Upper lobe of left lung (tissue), 6 donors: Measurements from ENCODE around the gene RAB11FIP4. TPM values are rescaled to one million over a fixed set of nuclear protein-coding genes. Genes with fewer than 3 reads are reported as not detected.

Experiments
- ATAC-seq, 2 donors: fragments of 200-7000 bp; cut with Tn5 transposase; one replicate each; pipeline ENCODE4 v1.9.1; 2022; ENCODE audit warnings: mild to moderate bottlenecking in 2 of 2, moderate library complexity in 2 of 2; ENCODE audit not compliant: low FRiP score in 2 of 2
- DNase-seq, 2 donors: peaks; one replicate each; pipeline ENCODE4 v3.0.0-alpha.2; 2019 to 2020
- H3K27ac ChIP-seq, 4 donors: fragments of 200-600 bp; sonication (generic); one replicate each; pipeline ENCODE4 v1.5.1; 2016 to 2019
- H3K27me3 ChIP-seq, 4 donors: fragments of 200-600 bp; sonication (generic); one replicate each; pipeline ENCODE4 v1.5.1; 2017 to 2019
- H3K36me3 ChIP-seq, 4 donors: fragments of 200-600 bp; sonication (generic); one replicate each; pipeline ENCODE4 v1.5.1; 2016 to 2019
- H3K4me1 ChIP-seq, 4 donors: fragments of 200-600 bp; sonication (generic); one replicate each; pipeline ENCODE4 v1.5.1; 2018 to 2019
- H3K4me3 ChIP-seq, 4 donors: fragments of 200-600 bp; sonication (generic); one replicate each; pipeline ENCODE4 v1.5.1; 2017 to 2019; ENCODE audit warnings: mild to moderate bottlenecking in 2 of 4, moderate library complexity in 1 of 4
- H3K9me3 ChIP-seq, 4 donors: fragments of 200-600 bp; sonication (generic); one replicate each; pipeline ENCODE4 v1.5.1; 2018 to 2019
- EP300 ChIP-seq, 4 donors: sonication (generic); formaldehyde crosslinking; IDR thresholded peaks; one replicate each; pipeline ENCODE4 v1.5.1; 2017; ENCODE audit warnings: antibody characterized with exemption in 4 of 4, control low read depth in 2 of 4
- POLR2A ChIP-seq, 4 donors: fragments of 450-650 bp; IDR thresholded peaks; one replicate each; pipeline ENCODE4 v1.5.1; 2016 to 2017; ENCODE audit warnings: antibody characterized with exemption in 4 of 4, mild to moderate bottlenecking in 2 of 4
- POLR2AphosphoS5 ChIP-seq, 2 donors: sonication (generic); formaldehyde crosslinking; IDR thresholded peaks; one replicate each; pipeline ENCODE4 v1.5.1; 2017; ENCODE audit warnings: antibody characterized with exemption in 2 of 2
- WGBS, 2 donors: methylation state at CpG; one replicate each; pipeline ENCODE4 v1.1.5; 2017 to 2018; 5-methylcytosine and 5-hydroxymethylcytosine counted together
- total RNA-seq, 6 donors: library from RNA; depleted of rRNA in 4 of 6; stranded (reverse); fragments of >200 nt in 4 of 6; gene quantifications; one replicate each; pipeline versions ENCODE4 v1.1.0 to v1.2.1, GENCODE V29; 2016 to 2021
- TF ChIP-seq, protein P1 (sequence below), 6 experiments: fragments of 450-650 bp in 4 of 6; fragments of 200-600 bp in 2 of 6; sonication (generic) in 2 of 6; IDR thresholded peaks; one replicate each; pipeline ENCODE4 v1.5.1; 2016 to 2019; ENCODE audit warnings: antibody characterized with exemption in 6 of 6
- donor health status: DM: no; HTN: no; CAD: no; lungs with moderate emphysema.
- donor health status: DM: no; HTN: yes; CAD: no; lungs with severe emphysema.

The RAB11FIP4 gene
- total RNA-seq, 6 donors from 2014 or later, result 15.2 to 36.1 (median 23.3) TPM

DNA sequence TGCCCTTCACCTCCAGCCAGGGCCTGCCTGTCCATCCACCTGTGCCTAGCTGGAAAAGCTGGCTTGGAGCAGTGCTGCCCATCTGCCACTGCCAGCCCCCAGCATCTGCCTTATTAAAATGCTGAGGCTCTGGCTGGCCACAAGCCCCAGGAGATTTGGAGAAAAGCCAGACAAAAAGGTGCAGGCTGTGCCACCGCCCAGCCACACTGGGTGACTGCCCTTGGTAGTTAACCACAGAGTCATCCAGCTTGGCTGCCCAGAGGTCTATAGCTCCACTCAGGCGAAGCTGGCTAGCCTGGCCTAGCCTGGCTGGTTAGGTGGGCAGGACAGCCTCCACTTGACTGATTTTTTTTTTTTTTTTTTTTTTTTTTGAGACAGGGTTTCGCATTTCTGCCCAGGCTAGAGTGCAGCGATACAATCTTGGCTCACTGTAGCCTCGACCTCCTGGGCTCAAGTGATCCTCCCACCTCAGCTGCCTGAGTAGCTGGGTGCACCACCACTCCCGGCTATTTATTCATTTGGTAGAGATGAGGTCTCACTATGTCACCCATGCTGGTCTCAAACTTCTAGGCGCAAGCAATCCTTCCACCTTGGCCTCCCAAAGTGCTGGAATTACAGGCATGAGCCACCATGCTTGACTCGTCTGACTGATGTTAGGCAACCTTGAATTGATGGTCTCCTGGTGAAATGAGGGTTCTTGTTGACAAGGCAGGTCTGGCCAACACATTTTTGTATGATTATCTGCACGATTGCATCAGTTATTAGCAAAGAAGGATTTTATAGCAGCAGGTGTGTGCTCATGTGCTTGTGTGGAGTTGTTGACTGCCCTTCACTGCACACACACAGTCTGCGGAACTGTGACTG lies 103.8 kb downstream of the RAB11FIP4 start:
- H3K4me3 ChIP-seq, result no peak overlapping the region
- peak in 1 of 2 donors; percentile 40 for DNase-seq
- 80 to 83% methylated on average over 10 of the region's 10 CpGs for WGBS, 2 donors
- peak overlapping the region; percentile 73 to 84 (median 78) for H3K27ac ChIP-seq
- peaks cover 7 to 45% (median 39%) of the 10 kb centered on the region in 4 donors for H3K4me1 ChIP-seq
- no peak for ATAC-seq
- no peaks in the 10 kb centered on the region for H3K36me3 ChIP-seq
- H3K9me3 ChIP-seq, result no peaks in the 10 kb centered on the region
- no peaks in the 10 kb centered on the region for H3K27me3 ChIP-seq
- TF ChIP-seq POLR2AphosphoS5 (IDR thresholded peaks at IDR 0.05) (no peak), EP300 (IDR thresholded peaks at IDR 0.05) (no peak), POLR2A (IDR thresholded peaks at IDR 0.05) (no peak)
- TF ChIP-seq, protein P1, sequence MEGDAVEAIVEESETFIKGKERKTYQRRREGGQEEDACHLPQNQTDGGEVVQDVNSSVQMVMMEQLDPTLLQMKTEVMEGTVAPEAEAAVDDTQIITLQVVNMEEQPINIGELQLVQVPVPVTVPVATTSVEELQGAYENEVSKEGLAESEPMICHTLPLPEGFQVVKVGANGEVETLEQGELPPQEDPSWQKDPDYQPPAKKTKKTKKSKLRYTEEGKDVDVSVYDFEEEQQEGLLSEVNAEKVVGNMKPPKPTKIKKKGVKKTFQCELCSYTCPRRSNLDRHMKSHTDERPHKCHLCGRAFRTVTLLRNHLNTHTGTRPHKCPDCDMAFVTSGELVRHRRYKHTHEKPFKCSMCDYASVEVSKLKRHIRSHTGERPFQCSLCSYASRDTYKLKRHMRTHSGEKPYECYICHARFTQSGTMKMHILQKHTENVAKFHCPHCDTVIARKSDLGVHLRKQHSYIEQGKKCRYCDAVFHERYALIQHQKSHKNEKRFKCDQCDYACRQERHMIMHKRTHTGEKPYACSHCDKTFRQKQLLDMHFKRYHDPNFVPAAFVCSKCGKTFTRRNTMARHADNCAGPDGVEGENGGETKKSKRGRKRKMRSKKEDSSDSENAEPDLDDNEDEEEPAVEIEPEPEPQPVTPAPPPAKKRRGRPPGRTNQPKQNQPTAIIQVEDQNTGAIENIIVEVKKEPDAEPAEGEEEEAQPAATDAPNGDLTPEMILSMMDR (IDR thresholded peaks at IDR 0.05), result no peak

DNA sequence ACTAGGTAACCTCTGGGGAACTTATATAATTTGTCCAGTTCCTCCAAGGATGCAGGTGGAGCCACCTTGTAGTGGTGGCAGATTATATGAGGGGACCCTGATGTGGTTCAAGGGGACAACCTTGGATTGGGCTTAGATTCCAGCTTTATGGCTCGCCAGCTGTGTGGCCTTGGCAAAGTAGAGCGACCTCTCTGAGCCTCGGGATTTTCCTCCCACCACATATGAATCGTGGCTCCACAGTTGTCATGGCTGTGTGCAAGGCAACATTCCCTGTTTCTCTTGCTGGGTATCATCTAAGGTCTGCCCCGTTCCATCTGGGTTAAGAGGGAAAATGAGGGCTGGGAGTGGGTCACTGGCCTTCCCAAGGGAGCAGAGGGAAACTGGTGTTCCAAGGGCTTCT lies 104.6 kb downstream of the RAB11FIP4 start:
- Histone ChIP-seq H3K27me3 (no peaks in the 10 kb centered on the region), H3K4me3 (no peak overlapping the region), H3K4me1 (peaks cover 7 to 40% (median 37%) of the 10 kb centered on the region in 4 donors), H3K9me3 (no peaks in the 10 kb centered on the region), H3K36me3 (no peaks in the 10 kb centered on the region), H3K27ac (no peak overlapping the region)
- whole genome bisulfite sequencing, 2 donors, result 80 to 95% methylated on average over 4 to 5 of the region's 5 CpGs
- ATAC-seq (no peak), DNase-seq (no peak)
- no peak for TF ChIP-seq EP300 (IDR thresholded peaks at IDR 0.05)
- no peak for TF ChIP-seq POLR2AphosphoS5 (IDR thresholded peaks at IDR 0.05)
- TF ChIP-seq, protein P1 (IDR thresholded peaks at IDR 0.05), result no peak
- TF ChIP-seq POLR2A (IDR thresholded peaks at IDR 0.05), result no peak

DNA sequence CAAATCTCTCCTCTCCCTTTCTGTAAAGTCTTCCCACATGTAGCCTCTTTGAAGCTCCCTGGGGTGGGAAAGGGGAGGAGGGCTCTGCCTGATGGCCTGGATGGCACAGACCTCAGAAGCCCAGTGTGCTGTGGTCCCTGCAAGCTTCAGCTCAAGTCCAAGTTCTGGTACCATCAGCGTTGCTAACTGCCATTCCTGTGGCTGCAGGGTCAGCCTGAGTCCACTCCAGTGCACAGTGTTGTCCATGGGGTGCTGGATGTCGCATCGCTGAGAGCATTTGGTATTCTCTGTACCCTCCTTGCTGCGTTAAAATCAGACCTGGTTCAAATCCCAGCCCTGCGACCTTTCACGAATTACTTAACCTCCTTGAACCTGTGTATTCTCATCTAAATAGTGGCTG lies 105.1 kb downstream of the RAB11FIP4 start:
- Histone ChIP-seq H3K27ac (no peak overlapping the region), H3K4me3 (no peak overlapping the region), H3K4me1 (peaks cover 6 to 39% (median 37%) of the 10 kb centered on the region in 4 donors), H3K27me3 (no peaks in the 10 kb centered on the region), H3K36me3 (no peaks in the 10 kb centered on the region), H3K9me3 (no peaks in the 10 kb centered on the region)
- no peak for TF ChIP-seq POLR2A (IDR thresholded peaks at IDR 0.05)
- no peak for TF ChIP-seq POLR2AphosphoS5 (IDR thresholded peaks at IDR 0.05)
- TF ChIP-seq, protein P1 (IDR thresholded peaks at IDR 0.05), result no peak
- no peak for TF ChIP-seq EP300 (IDR thresholded peaks at IDR 0.05)
- WGBS, 2 donors, result 86 to 91% methylated on average over 6 of the region's 6 CpGs
- ATAC-seq (no peak), DNase-seq (no peak)

DNA sequence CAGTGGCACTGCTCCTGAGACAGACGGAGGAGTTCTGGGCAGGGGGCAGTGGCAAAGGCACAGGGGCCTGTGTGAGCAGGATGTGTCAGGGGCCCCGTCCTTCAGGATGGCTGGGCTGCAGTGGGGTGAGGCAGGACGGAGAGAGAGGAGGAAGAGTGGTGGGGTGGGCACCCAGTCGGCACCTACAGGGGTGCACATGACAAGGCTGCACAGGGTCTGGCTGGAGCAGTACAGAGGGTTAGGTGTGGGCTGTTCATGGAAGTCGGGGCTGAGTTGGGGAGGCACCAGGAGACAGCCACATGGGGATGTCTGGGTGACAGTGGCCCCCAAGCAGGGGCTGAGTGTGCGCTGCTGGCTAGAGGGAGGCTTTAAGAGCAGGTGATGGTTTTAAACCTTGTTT lies 106.0 kb downstream of the RAB11FIP4 start:
- no peak for ATAC-seq
- H3K4me1 ChIP-seq, result peaks cover 4 to 36% (median 33%) of the 10 kb centered on the region in 4 donors
- H3K36me3 ChIP-seq, result no peaks in the 10 kb centered on the region
- 86 to 88% methylated on average over 6 of the region's 6 CpGs for WGBS, 2 donors
- no peak for TF ChIP-seq POLR2AphosphoS5 (IDR thresholded peaks at IDR 0.05)
- TF ChIP-seq EP300 (IDR thresholded peaks at IDR 0.05), result no peak
- TF ChIP-seq, protein P1 (IDR thresholded peaks at IDR 0.05), result no peak
- no peak for TF ChIP-seq POLR2A (IDR thresholded peaks at IDR 0.05)
- DNase-seq, result no peak
- no peaks in the 10 kb centered on the region for H3K27me3 ChIP-seq
- H3K9me3 ChIP-seq, result no peaks in the 10 kb centered on the region
- no peak overlapping the region for H3K4me3 ChIP-seq
- no peak overlapping the region for H3K27ac ChIP-seq
